ENCODE results near the gene ZNFX1.

- TF ChIP-seq PRDM15 (CRISPR knock-in tag; IDR thresholded peaks at IDR 0.05): no peak
- TF ChIP-seq CTCF (IDR thresholded peaks at IDR 0.05): no peak
- TF ChIP-seq ATF2 (CRISPR knock-in tag; IDR thresholded peaks at IDR 0.05; ENCODE audit: borderline replicate concordance, low read depth): no peak
- TF ChIP-seq MLX (CRISPR knock-in tag; IDR thresholded peaks at IDR 0.05): no peak
- no peak for TF ChIP-seq MAX (CRISPR knock-in tag; IDR thresholded peaks at IDR 0.05)
- TF ChIP-seq TEAD4 (CRISPR knock-in tag; IDR thresholded peaks at IDR 0.05): no peak
- no peak for TF ChIP-seq TCF7 (CRISPR knock-in tag; IDR thresholded peaks at IDR 0.05; ENCODE audit: low read depth)
- no peak for TF ChIP-seq ZNF232 (CRISPR knock-in tag; IDR thresholded peaks at IDR 0.05)
- no peak for TF ChIP-seq GABPB1 (CRISPR knock-in tag; IDR thresholded peaks at IDR 0.05)
- no peak for TF ChIP-seq USF1 (CRISPR knock-in tag; IDR thresholded peaks at IDR 0.05)
- no peak for TF ChIP-seq IRF2 (CRISPR knock-in tag; IDR thresholded peaks at IDR 0.05; ENCODE audit: borderline replicate concordance, low read depth)
- TF ChIP-seq OVOL2 (CRISPR knock-in tag; IDR thresholded peaks at IDR 0.05; ENCODE audit: borderline replicate concordance): no peak
Observed at GRCh38 chr20:49248879-49249665, 28.8 kb downstream of the ZNFX1 start.

Data from WTC11 (cell line).